K562 (cell line): ENCODE results near the gene DGCR2. TPM values are rescaled to one million over a fixed set of nuclear protein-coding genes. Genes with fewer than 3 reads are reported as not detected.

Experiments
- BRD9 ChIP-seq: fragments of 450-650 bp; IDR thresholded peaks from 2 replicates; pipeline ENCODE4 v1.6.1; 2018; ENCODE audit warnings: low read depth; ENCODE audit not compliant: partially characterized antibody
- C11orf30 ChIP-seq: fragments of 450-650 bp; IDR thresholded peaks from 2 replicates; pipeline ENCODE4 v1.6.1; 2016; ENCODE audit warnings: low read depth, mild to moderate bottlenecking
- CAMTA2 ChIP-seq: fragments of 250-450 bp; sonication (Bioruptor Pico); conservative IDR thresholded peaks from 2 replicates; pipeline ENCODE4 v1.5.1; 2022
- CBFA2T2 ChIP-seq: fragments of 450-650 bp; conservative IDR thresholded peaks from 2 replicates; pipeline ENCODE4 v1.6.1; 2017; ENCODE audit warnings: mild to moderate bottlenecking
- CBX3 ChIP-seq, 2 experiments: IDR thresholded peaks; 1 replicate in 1 of 2; 2 replicates in 1 of 2; pipeline ENCODE4 v1.6.1; 2012; ENCODE audit warnings: inconsistent platforms in 2 of 2, low read length in 2 of 2, borderline replicate concordance in 1 of 2, control low read depth in 1 of 2
- CCAR2 ChIP-seq: fragments of 200-400 bp; formaldehyde crosslinking; IDR thresholded peaks from 2 replicates; pipeline ENCODE4 v1.6.1; 2017; ENCODE audit warnings: mild to moderate bottlenecking, low read depth, low read length
- DACH1 ChIP-seq: fragments of 450-650 bp; IDR thresholded peaks from 2 replicates; pipeline ENCODE4 v1.6.1; 2018; ENCODE audit not compliant: partially characterized antibody
- GABPB1 ChIP-seq: sonication (generic); formaldehyde crosslinking; IDR thresholded peaks from 2 replicates; pipeline ENCODE4 v1.8.0; 2022; ENCODE audit warnings: mild to moderate bottlenecking, missing genetic modification reagents
- HEY1 ChIP-seq: fragments of 250-450 bp; sonication (Bioruptor Pico); IDR thresholded peaks from 2 replicates; pipeline ENCODE4 v1.5.0; 2020; ENCODE audit warnings: mild to moderate bottlenecking, moderate library complexity, borderline replicate concordance
- HMG20A ChIP-seq: fragments of 450-650 bp; formaldehyde crosslinking; conservative IDR thresholded peaks from 2 replicates; pipeline ENCODE4 v1.4.0; 2020; ENCODE audit warnings: mild to moderate bottlenecking, mixed read lengths
- KLF6 ChIP-seq: fragments of 250-450 bp; sonication (Bioruptor Pico); IDR thresholded peaks from 2 replicates; pipeline ENCODE4 v1.4.0; 2020; ENCODE audit warnings: mild to moderate bottlenecking, moderate library complexity, borderline replicate concordance
- RHOXF2B ChIP-seq: fragments of 250-450 bp; sonication (Bioruptor Pico); conservative IDR thresholded peaks from 2 replicates; pipeline ENCODE4 v1.5.1; 2021
- SP1 ChIP-seq: sonication (generic); formaldehyde crosslinking; IDR thresholded peaks from 2 replicates; pipeline ENCODE4 v1.8.1; 2022; ENCODE audit warnings: mild to moderate bottlenecking, missing genetic modification reagents
- SREBF1 ChIP-seq: fragments of 150-350 bp; IDR thresholded peaks from 2 replicates; pipeline ENCODE4 v1.6.1; 2014; ENCODE audit warnings: antibody characterized with exemption, low read depth, low read length, borderline replicate concordance
- THRAP3 ChIP-seq: fragments of 450-650 bp; IDR thresholded peaks from 2 replicates; pipeline ENCODE4 v1.6.1; 2016; ENCODE audit warnings: mild to moderate bottlenecking, inconsistent platforms, borderline replicate concordance
- ZBTB17 ChIP-seq: fragments of 450-650 bp; formaldehyde crosslinking; IDR thresholded peaks from 2 replicates; pipeline ENCODE4 v1.4.0; 2020; ENCODE audit warnings: mild to moderate bottlenecking
- ZFP36 ChIP-seq: fragments of 150-350 bp; IDR thresholded peaks from 2 replicates; pipeline ENCODE4 v1.6.1; 2018; ENCODE audit warnings: low read length, low read depth; ENCODE audit not compliant: partially characterized antibody
- ZNF311 ChIP-seq: fragments of 250-450 bp; sonication (Bioruptor Pico); IDR thresholded peaks from 2 replicates; pipeline ENCODE4 v1.4.0; 2020; ENCODE audit warnings: mild to moderate bottlenecking, moderate library complexity
- ZNF695 ChIP-seq: fragments of 450-650 bp; formaldehyde crosslinking; IDR thresholded peaks from 2 replicates; pipeline ENCODE4 v1.4.0; 2020; ENCODE audit warnings: mild to moderate bottlenecking, moderate library complexity
- polyA plus RNA-seq, 8 experiments: library from polyadenylated mRNA; depleted of rRNA in 4 of 8; stranded (reverse) in 5 of 8; unstranded in 3 of 8; fragments of >200 nt; fragmentation: Nextera tagmentation in 2 of 8; fragmentation: Illumina TruSeq in 1 of 8; extraction: Ambion mirVana in 2 of 8; extraction: Trizol in 1 of 8; gene quantifications; 2 replicates each; pipeline versions ENCODE4 v1.2.1 to v1.2.3, GENCODE V29; 2011 to 2014; ENCODE audit warnings: inconsistent platforms in 1 of 8, missing spikeins in 1 of 8
- total RNA-seq, 7 experiments: library from RNA; depleted of rRNA in 6 of 7; stranded (reverse); fragments of >200 nt in 6 of 7; fragmentation: Illumina TruSeq in 2 of 7; extraction: Trizol in 2 of 7; gene quantifications; 2 replicates each; pipeline versions ENCODE4 v1.2.1 to v1.2.3, GENCODE V29; 2011 to 2021; ENCODE audit warnings: low replicate concordance in 1 of 7
- TF ChIP-seq, protein P1 (sequence below): fragments of 450-650 bp; IDR thresholded peaks from 2 replicates; pipeline ENCODE4 v1.6.1; 2017; ENCODE audit warnings: antibody characterized with exemption, mild to moderate bottlenecking
- TF ChIP-seq, protein P2 (sequence below): IDR thresholded peaks from 2 replicates; pipeline ENCODE4 v1.6.1; 2016; ENCODE audit warnings: missing genetic modification characterization, missing compliant biosample characterization
- TF ChIP-seq, protein P3 (sequence below): fragments of 250-450 bp; sonication (Bioruptor Pico); IDR thresholded peaks from 2 replicates; pipeline ENCODE4 v1.5.0; 2022; ENCODE audit warnings: mild to moderate bottlenecking

The DGCR2 gene
- total and polyA plus RNA-seq, 9 of the 15 experiments (the other 6 are each of a cell fraction or from before 2014, with no cell fraction given), result 0.69 to 101 (median 56.4) TPM

GRCh38 chr22:19122752-19123492 is 710 bp upstream of the DGCR2 start (continued):
- TF ChIP-seq, protein P1, sequence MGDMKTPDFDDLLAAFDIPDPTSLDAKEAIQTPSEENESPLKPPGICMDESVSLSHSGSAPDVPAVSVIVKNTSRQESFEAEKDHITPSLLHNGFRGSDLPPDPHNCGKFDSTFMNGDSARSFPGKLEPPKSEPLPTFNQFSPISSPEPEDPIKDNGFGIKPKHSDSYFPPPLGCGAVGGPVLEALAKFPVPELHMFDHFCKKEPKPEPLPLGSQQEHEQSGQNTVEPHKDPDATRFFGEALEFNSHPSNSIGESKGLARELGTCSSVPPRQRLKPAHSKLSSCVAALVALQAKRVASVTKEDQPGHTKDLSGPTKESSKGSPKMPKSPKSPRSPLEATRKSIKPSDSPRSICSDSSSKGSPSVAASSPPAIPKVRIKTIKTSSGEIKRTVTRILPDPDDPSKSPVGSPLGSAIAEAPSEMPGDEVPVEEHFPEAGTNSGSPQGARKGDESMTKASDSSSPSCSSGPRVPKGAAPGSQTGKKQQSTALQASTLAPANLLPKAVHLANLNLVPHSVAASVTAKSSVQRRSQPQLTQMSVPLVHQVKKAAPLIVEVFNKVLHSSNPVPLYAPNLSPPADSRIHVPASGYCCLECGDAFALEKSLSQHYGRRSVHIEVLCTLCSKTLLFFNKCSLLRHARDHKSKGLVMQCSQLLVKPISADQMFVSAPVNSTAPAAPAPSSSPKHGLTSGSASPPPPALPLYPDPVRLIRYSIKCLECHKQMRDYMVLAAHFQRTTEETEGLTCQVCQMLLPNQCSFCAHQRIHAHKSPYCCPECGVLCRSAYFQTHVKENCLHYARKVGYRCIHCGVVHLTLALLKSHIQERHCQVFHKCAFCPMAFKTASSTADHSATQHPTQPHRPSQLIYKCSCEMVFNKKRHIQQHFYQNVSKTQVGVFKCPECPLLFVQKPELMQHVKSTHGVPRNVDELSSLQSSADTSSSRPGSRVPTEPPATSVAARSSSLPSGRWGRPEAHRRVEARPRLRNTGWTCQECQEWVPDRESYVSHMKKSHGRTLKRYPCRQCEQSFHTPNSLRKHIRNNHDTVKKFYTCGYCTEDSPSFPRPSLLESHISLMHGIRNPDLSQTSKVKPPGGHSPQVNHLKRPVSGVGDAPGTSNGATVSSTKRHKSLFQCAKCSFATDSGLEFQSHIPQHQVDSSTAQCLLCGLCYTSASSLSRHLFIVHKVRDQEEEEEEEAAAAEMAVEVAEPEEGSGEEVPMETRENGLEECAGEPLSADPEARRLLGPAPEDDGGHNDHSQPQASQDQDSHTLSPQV, result no peak
- TF ChIP-seq CBX3 (IDR thresholded peaks at IDR 0.05; ENCODE audit: borderline replicate concordance in 1 of 2, low read length in 2 of 2) (no peak), DACH1 (no peak), GABPB1 (CRISPR knock-in tag) (no peak), HEY1 (no peak), SP1 (no peak), ZFP36 (no peak), ZNF311 (CRISPR knock-in tag) (no peak), RHOXF2B (peak; percentile 9), THRAP3 (no peak), HMG20A (CRISPR knock-in tag) (no peak), CAMTA2 (CRISPR knock-in tag) (0 out of 2 replicates have a peak, but pooled peaks have one; percentile 38), C11orf30 (no peak), SREBF1 (no peak), CBFA2T2 (no peak), KLF6 (CRISPR knock-in tag) (0 out of 2 replicates have a peak, but pooled peaks have one; percentile 2), ZNF695 (CRISPR knock-in tag) (no peak), CCAR2 (no peak), BRD9 (no peak), ZBTB17 (CRISPR knock-in tag) (peak; percentile 45; the same call in 1 of the 2 replicates)
- TF ChIP-seq, protein P2, sequence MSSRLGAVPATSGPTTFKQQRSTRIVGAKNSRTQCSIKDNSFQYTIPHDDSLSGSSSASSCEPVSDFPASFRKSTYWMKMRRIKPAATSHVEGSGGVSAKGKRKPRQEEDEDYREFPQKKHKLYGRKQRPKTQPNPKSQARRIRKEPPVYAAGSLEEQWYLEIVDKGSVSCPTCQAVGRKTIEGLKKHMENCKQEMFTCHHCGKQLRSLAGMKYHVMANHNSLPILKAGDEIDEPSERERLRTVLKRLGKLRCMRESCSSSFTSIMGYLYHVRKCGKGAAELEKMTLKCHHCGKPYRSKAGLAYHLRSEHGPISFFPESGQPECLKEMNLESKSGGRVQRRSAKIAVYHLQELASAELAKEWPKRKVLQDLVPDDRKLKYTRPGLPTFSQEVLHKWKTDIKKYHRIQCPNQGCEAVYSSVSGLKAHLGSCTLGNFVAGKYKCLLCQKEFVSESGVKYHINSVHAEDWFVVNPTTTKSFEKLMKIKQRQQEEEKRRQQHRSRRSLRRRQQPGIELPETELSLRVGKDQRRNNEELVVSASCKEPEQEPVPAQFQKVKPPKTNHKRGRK (tag), result peak; percentile 50; the same call in 1 of the 2 replicates
- TF ChIP-seq, protein P3, sequence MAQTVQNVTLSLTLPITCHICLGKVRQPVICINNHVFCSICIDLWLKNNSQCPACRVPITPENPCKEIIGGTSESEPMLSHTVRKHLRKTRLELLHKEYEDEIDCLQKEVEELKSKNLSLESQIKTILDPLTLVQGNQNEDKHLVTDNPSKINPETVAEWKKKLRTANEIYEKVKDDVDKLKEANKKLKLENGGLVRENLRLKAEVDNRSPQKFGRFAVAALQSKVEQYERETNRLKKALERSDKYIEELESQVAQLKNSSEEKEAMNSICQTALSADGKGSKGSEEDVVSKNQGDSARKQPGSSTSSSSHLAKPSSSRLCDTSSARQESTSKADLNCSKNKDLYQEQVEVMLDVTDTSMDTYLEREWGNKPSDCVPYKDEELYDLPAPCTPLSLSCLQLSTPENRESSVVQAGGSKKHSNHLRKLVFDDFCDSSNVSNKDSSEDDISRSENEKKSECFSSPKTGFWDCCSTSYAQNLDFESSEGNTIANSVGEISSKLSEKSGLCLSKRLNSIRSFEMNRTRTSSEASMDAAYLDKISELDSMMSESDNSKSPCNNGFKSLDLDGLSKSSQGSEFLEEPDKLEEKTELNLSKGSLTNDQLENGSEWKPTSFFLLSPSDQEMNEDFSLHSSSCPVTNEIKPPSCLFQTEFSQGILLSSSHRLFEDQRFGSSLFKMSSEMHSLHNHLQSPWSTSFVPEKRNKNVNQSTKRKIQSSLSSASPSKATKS (CRISPR knock-in tag), result no peak
